ENCODE results near the gene GPR158. TPM values are rescaled to one million over a fixed set of nuclear protein-coding genes. Genes with fewer than 3 reads are reported as not detected.

The GPR158 gene
- total and polyA plus RNA-seq, 2 donors from 2014 or later, result 0.09 to 0.22 TPM

DNA sequence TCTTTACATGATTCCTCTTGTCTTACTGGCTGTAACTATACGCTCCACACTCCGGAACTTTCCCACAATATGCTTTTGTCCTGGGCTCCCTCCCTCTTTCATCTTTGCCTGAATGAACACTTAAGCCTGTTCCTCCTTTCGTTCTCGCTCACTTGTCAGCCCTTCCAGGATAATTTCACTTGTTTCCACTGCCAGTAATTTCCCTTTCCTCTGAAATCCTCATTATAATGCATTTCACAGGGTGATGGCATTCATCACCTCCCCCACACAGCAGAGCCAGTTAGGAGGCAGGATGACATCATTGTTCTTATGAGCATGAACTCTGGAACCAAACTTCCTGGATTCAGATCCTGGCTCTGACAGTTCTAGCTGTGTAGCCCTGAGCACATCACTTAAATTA, 372.6 kb downstream of the GPR158 start:
- H3K4me3 ChIP-seq (ENCODE audit: low read length in 3 of 3), result no peak overlapping the region

DNA sequence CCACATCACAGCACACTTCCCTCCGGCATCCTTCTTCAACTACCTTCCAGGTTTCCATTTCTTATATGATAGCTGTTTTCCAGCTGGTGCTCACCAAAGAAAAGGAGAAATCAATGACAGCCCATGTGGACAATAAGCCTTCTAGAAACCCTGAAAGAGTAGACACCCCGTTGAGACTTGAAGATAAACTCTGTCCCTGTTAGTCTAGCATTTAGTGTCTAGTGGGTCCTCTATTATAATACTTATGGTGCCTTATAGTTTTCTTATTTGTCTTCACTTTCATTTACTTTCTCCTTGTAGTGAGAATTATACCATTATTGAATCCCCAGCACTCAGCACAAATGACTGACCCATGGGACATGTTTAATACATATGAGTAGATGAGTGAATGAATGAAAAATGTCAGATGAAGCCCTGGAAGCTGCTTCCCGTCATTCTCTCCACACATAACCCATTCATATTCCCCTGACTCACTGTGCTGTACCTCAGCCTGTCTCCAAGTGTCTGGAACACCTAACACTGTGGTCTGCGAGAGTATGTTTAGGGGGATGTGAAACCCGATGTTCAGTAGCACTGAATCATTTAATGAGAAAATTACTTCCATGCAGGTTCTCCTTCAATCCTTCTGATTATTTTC, 377.6 kb downstream of the GPR158 start:
- intact Hi-C loops (cut with DNase I), result no loop called here
- Histone ChIP-seq H3K9me3 (ENCODE audit: control insufficient read depth in 2 of 3, insufficient read depth in 1 of 3, low read length in 3 of 3) (no peaks in the 10 kb centered on the region), H3K4me1 (ENCODE audit: control insufficient read depth in 2 of 3, insufficient read depth in 2 of 3, low read depth in 1 of 3, low read length in 3 of 3) (no peaks in the 10 kb centered on the region), H3K4me3 (ENCODE audit: low read length in 3 of 3) (no peak overlapping the region), H3K27ac (ENCODE audit: low read depth in 2 of 2, low read length in 2 of 2) (no peak overlapping the region), H3K36me3 (ENCODE audit: control insufficient read depth in 2 of 3, insufficient read depth in 3 of 3, low read length in 3 of 3) (no peaks in the 10 kb centered on the region), H3K27me3 (ENCODE audit: control insufficient read depth, insufficient read depth, low read length) (no peaks in the 10 kb centered on the region), H3K9ac (ENCODE audit: low read length in 3 of 3) (no peak overlapping the region)
- no peak for DNase-seq
- no peak for FAIRE-seq
- TF ChIP-seq, protein P1, sequence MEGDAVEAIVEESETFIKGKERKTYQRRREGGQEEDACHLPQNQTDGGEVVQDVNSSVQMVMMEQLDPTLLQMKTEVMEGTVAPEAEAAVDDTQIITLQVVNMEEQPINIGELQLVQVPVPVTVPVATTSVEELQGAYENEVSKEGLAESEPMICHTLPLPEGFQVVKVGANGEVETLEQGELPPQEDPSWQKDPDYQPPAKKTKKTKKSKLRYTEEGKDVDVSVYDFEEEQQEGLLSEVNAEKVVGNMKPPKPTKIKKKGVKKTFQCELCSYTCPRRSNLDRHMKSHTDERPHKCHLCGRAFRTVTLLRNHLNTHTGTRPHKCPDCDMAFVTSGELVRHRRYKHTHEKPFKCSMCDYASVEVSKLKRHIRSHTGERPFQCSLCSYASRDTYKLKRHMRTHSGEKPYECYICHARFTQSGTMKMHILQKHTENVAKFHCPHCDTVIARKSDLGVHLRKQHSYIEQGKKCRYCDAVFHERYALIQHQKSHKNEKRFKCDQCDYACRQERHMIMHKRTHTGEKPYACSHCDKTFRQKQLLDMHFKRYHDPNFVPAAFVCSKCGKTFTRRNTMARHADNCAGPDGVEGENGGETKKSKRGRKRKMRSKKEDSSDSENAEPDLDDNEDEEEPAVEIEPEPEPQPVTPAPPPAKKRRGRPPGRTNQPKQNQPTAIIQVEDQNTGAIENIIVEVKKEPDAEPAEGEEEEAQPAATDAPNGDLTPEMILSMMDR (IDR thresholded peaks at IDR 0.05; ENCODE audit: borderline replicate concordance, extremely low read depth, insufficient read depth), result no peak

More for the DNA sequence above, 372.6 kb downstream of the GPR158 start:
- intact Hi-C loops (cut with DNase I), result no loop called here
- Histone ChIP-seq H3K4me1 (ENCODE audit: control insufficient read depth in 2 of 3, insufficient read depth in 2 of 3, low read depth in 1 of 3, low read length in 3 of 3) (no peaks in the 10 kb centered on the region), H3K27me3 (ENCODE audit: control insufficient read depth, insufficient read depth, low read length) (no peaks in the 10 kb centered on the region), H3K36me3 (ENCODE audit: control insufficient read depth in 2 of 3, insufficient read depth in 3 of 3, low read length in 3 of 3) (no peaks in the 10 kb centered on the region), H3K9ac (ENCODE audit: low read length in 3 of 3) (no peak overlapping the region), H3K9me3 (ENCODE audit: control insufficient read depth in 2 of 3, insufficient read depth in 1 of 3, low read length in 3 of 3) (no peaks in the 10 kb centered on the region), H3K27ac (ENCODE audit: low read depth in 2 of 2, low read length in 2 of 2) (no peak overlapping the region)
- FAIRE-seq (no peak), DNase-seq (peak in 3 of 5 donors; percentile 10 to 44 (median 24))
- TF ChIP-seq, protein P1 (IDR thresholded peaks at IDR 0.05; ENCODE audit: borderline replicate concordance, extremely low read depth, insufficient read depth), result no peak

DNA sequence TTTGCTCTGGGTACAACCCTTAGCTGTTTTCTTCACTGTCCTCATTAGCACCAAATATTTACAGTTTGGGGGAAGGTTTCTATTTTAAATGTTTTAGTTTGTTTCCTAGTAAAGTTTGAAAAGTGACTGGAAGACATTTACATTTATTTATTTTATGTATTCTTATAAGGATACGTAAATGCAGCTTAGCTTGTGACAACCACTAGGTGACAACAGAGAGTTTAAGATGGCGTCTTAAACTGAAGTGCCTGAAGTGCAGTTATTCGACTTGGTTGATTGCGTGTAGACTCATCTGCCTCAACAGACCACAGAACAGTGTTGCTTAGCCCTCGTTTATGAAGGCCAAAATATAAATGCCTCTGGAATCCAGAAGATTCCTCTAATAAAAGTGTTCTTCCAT, 381.1 kb downstream of the GPR158 start:
- H3K9ac ChIP-seq (ENCODE audit: low read length in 3 of 3), result no peak overlapping the region
- no peaks in the 10 kb centered on the region for H3K36me3 ChIP-seq (ENCODE audit: control insufficient read depth in 2 of 3, insufficient read depth in 3 of 3, low read length in 3 of 3)
- TF ChIP-seq, protein P1 (IDR thresholded peaks at IDR 0.05; ENCODE audit: borderline replicate concordance, extremely low read depth, insufficient read depth), result peak; percentile 36
- FAIRE-seq (no peak), DNase-seq (no peak)
- no peaks in the 10 kb centered on the region for H3K27me3 ChIP-seq (ENCODE audit: control insufficient read depth, insufficient read depth, low read length)
- no peaks in the 10 kb centered on the region for H3K4me1 ChIP-seq (ENCODE audit: control insufficient read depth in 2 of 3, insufficient read depth in 2 of 3, low read depth in 1 of 3, low read length in 3 of 3)
- no peak overlapping the region for H3K27ac ChIP-seq (ENCODE audit: low read depth in 2 of 2, low read length in 2 of 2)
- intact Hi-C loops (cut with DNase I), result no loop called here
- H3K9me3 ChIP-seq (ENCODE audit: control insufficient read depth in 2 of 3, insufficient read depth in 1 of 3, low read length in 3 of 3), result no peaks in the 10 kb centered on the region
- no peak overlapping the region for H3K4me3 ChIP-seq (ENCODE audit: low read length in 3 of 3)

DNA sequence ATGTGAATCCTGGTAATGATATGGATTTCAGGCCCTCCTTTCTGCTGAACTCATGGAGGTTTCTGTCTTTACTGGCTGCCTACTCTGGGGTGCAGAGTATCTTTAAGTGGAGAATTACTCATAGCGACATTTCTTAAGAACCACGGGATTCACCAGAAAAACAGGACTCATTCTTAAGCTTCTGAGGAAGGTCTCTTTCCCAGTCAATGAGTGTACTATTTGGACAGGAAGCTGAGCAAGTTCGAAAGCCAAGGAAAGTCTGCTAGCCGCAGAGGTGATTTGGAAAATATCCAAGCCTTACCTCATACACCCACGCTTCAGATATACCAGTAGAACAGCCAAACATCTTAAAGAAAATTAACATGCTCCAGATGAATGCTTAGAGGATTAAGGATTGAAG, 381.7 kb downstream of the GPR158 start:
- no peak overlapping the region for H3K9ac ChIP-seq (ENCODE audit: low read length in 3 of 3)
- no peak overlapping the region for H3K4me3 ChIP-seq (ENCODE audit: low read length in 3 of 3)
- H3K27me3 ChIP-seq (ENCODE audit: control insufficient read depth, insufficient read depth, low read length), result no peaks in the 10 kb centered on the region
- TF ChIP-seq, protein P1 (IDR thresholded peaks at IDR 0.05; ENCODE audit: borderline replicate concordance, extremely low read depth, insufficient read depth), result no peak
- intact Hi-C loops (cut with DNase I), result no loop called here
- H3K4me1 ChIP-seq (ENCODE audit: control insufficient read depth in 2 of 3, insufficient read depth in 2 of 3, low read depth in 1 of 3, low read length in 3 of 3), result no peaks in the 10 kb centered on the region
- H3K27ac ChIP-seq (ENCODE audit: low read depth in 2 of 2, low read length in 2 of 2), result no peak overlapping the region
- DNase-seq, result peak in 2 of 5 donors; percentile 19 to 35
- H3K36me3 ChIP-seq (ENCODE audit: control insufficient read depth in 2 of 3, insufficient read depth in 3 of 3, low read length in 3 of 3), result no peaks in the 10 kb centered on the region
- no peak for FAIRE-seq
- no peaks in the 10 kb centered on the region for H3K9me3 ChIP-seq (ENCODE audit: control insufficient read depth in 2 of 3, insufficient read depth in 1 of 3, low read length in 3 of 3)
